MV-4-11 (cell line): ENCODE results near the gene TIMM22.
"Not testable (repeated sequence)": the region's sequence is repeated elsewhere in the genome, so short reads cannot be mapped to it uniquely, and the experiment has no call there.

ENCODE experiments used
- DNase-seq: peaks from one replicate; lab custom pipeline; 2025; lab: John Stamatoyannopoulos, UW

The TIMM22 gene

DNA sequence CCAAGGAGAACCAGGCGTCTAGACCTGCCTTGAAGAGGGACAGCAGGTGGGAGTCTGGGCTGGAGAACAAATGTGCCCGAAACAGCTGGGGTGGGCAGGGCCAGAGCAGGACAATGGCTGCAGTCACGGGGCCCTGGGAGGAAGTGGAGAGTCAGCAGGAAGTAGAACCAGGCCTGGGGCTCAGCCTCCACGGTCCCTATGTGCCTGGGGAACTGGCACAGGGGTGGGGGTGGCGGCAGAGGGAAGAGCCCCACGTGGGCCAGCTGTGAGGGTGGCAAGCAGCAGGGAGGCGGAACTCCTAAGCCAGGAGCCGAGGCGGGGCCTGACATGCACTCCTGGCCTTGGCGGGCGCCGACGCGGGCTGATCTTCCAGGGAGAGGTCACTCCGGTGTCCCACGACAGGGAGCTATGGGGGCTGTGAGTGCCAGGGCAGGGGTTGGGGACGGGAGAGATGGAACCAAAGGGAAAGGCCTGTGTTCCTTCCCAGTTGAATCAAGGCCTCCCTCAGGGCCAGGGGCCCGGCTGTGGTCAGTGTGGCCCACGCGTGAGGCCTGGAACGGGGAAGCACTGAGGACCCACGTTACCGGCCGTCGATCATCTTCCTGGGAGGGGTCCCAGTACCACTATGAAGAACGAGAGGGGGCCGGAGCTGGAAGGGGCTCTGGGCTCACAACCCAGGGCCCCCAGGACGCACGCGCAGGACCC lies 42.7 kb downstream of the TIMM22 start:
- DNase-seq, result peak; percentile 92

GRCh38 chr17:1040216-1040600 lies 43.3 kb downstream of the TIMM22 start:
- peak; percentile 67 for DNase-seq

- DNase-seq, result no peak
Measured at GRCh38 chr17:1041746-1042145, 44.8 kb downstream of the TIMM22 start.

GRCh38 chr17:1042486-1042885 lies 45.6 kb downstream of the TIMM22 start:
- no peak for DNase-seq

DNA sequence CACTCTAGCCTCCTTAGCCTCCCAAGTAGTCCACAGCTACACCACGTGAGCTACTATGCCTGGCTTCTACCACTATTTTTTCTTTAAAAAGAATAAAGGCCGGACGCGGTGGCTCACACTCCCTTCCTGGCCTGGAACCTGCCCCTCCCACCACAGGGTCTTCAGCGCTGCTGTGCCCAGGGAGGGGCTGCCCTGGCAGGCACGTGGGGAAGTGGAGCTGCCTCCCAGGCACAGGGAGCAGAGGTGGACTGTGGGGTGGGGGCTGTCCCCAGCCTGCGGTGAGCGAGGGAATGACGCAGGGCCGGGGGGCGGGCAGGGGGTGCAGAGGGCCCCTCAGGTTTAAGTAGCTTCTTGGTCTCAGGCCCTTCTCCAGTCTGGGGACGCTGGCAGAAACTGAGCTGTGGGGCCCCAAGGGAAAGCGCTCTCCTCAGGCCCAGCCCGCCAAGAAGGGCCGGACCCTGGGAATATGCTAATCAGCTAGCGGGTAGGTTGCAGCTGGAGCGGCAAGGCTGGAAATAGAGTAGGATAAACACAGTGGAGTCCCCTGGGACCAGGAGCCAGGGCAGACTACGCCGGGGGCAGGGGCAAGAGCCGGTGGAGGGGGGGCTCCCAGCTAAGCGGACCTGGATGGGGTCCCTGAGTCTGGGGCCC lies 46.8 kb downstream of the TIMM22 start:
- no peak for DNase-seq

GRCh38 chr17:1044387-1045009 lies 47.6 kb downstream of the TIMM22 start:
- DNase-seq, result not testable (repeated sequence)

DNA sequence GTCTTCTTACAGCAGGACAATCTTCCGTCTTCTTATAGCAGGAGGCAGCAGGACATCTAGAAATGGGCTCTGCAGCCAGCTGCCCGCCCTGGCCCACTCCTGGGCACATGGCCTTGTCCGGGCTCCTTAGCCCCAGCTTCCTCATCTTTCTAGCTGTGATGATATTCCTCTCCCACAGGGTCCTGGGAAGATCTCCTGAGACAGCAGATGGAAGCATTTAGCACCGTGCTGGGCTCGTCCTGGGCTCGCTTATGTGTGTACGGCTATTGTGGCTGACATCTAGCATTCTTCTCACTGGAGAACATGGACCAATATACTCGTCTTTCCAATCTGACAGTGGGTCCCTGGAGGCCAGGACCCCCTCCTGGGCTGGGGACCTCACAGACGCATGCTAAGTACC lies 48.5 kb downstream of the TIMM22 start:
- no peak for DNase-seq

GRCh38 chr17:1047177-1047878 lies 50.4 kb downstream of the TIMM22 start:
- DNase-seq, result no peak

DNA sequence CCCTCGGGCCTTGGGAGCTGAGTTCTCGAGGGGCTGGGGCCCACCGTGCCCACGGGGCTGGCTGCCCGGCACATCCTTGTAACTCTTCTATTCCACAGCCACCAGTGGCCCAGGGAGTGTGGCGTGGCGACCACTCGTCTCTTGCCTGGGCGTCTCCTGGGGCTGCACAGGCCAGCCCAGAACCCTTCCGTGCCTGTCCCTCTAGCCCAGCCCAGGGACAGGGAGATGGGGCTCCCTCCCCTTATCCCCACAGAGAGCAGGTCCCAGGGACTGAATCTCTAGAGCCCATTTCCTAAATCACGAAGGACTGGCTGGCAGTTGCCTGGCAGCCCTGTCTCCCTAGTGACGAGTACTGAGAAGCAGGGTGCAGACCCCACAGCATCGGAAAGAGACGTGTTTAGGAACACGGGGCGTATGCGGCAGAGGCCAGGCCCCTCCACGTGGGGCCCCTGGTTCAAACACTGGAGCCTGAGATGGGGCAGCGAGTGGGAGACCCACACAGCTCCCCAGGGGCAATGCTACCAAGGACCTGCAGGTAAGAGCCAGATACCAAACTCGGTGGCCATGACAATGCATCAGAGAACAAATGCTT lies 51.0 kb downstream of the TIMM22 start:
- DNase-seq, result no peak

GRCh38 chr17:1048516-1049115 lies 51.7 kb downstream of the TIMM22 start:
- not testable (repeated sequence) for DNase-seq

DNA sequence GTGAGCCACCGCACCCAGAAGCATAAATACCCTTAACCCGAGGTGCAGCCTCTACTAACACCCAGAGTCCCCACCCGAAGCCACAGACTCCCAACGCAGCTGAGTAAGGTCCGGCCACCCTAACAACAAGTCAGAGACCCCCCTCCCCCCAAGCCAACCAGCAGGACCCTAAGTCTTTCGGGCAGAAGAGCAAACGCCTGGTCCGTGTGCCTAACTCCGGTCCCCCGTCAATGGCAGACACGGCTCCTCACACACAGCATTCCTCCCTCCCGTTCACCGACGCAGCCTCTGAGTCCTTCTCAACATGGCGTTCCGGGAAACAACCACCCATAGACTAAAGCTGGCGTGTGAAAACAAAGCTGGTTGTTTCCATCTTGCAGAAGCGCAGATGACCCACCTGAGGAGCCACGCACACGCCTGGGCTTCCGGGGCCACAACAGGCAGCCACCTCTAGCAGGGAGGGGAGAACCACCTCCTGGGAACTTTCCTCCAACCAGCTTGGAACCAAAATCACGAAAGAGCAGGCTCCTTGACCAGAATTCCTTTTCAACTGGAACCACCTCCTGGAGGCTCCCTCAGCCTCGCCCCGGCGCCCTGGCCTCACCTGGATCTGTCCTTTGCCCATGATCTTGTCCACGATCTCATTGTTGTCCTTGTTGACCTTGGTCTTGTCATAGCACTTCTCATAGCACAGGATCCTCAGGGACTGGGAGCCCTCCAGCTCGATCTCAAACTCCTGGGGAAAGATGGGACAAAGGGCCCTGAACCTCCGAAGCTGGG lies 52.7 kb downstream of the TIMM22 start:
- DNase-seq, result no peak

DNA sequence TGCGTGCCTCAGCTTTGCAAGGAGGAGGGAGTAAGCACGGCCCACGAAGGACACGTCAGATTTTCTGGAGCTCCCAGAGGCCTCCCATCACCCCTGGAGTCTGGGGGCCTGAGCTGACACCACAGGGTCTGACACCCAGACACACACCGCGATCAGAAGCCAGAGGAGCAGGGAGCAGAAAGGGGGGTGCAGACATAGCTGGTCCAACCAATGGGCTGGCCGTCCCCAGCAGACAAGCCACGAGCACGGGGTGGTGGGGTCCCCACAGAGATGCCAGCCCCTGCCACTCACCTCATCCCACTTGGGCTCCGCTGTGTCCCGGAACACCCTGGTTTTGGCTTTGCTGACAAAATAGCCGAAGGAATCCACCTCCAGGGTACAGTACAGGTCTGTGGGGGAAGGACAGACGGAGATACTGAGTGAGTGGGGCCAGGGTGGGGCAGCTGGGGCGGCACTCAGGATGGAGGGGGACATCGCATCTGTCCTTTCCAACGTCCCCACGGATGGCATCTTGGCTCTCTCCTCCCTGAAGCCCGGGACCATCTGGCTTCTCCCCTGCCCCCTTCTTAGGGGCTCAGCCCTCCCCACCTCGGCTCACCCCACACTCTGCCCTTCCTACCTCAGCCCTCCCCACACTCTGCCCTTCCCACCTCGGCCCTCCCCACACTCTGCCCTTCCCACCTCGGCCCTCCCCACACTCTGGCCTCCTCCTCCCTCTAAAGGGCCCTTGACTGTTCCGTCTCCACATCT lies 53.5 kb downstream of the TIMM22 start:
- no peak for DNase-seq

GRCh38 chr17:1050996-1051925 lies 54.3 kb downstream of the TIMM22 start:
- DNase-seq, result peak; percentile 54
